Activated CD8-positive, alpha-beta memory T cell treated with anti-CD3 and anti-CD28 coated beads for 1 hour (primary cell): Measurements from ENCODE around the gene IFNG-AS1.

Experiments used
- DNase-seq, 2 donors: peaks; one replicate each; pipeline ENCODE4 v3.0.0-alpha.2; 2020; ENCODE audit warnings: low read depth in 1 of 2; ENCODE audit errors: extremely low read depth in 1 of 2

Gene IFNG-AS1

DNA sequence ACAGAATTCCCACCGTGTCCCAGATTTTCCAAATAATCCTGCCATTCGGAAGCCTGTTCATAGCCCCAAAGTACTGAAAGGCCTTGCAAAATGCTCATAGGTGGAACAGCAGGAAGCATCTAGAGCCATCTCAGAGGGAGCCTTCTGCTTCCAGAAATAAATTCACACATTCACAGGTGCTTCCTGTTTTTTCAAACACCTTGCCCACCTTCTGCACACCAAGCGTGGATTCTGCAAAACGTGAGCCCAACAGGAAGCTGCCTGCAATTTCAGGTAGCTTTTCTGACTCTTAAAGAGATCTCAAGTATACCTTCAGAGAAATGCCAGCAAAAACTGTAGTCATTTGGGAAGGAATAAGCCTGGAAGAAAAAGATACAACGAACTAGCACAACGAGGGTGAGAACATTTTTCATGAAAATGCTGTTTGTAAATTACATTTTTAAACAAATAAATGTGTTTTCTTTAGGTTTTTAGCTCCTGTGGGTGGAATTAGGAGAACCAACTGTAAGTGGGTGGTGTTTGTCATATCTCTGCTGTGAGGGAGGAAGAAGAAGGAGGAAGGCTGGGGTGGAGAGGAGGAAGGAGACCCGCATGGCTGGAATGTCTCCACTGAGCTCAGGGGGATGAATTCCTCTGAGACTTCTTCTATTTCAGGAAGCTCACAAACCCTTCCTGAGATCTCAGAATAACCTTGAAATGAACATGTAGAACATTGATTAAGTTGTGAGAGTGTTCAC is at the start of gene IFNG-AS1:
Gene IFNG-AS1, plus strand, starts transcription at position 264 of the 737 bp plus-strand sequence.
- no peak for DNase-seq

DNA sequence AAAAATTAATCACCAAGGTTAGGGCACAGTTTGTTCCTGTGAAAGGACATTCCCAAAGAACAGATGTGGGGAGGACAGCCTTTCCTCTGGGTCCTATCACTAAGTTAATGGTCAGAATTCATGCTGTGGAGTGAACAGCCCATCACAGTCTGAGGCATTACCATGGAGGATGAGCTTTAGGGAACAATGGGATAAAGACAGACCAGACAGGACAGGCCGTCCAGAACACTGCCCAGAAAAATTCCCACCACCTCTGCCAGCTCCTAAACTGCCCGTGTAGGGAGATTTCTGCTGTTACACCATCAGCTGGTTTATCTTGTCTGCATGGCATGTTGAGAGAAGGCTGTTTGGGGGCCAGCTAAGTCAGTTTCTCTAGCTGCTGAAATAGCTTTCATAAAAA is 49.6 kb upstream of the IFNG-AS1 start:
- DNase-seq, result no peak

DNA sequence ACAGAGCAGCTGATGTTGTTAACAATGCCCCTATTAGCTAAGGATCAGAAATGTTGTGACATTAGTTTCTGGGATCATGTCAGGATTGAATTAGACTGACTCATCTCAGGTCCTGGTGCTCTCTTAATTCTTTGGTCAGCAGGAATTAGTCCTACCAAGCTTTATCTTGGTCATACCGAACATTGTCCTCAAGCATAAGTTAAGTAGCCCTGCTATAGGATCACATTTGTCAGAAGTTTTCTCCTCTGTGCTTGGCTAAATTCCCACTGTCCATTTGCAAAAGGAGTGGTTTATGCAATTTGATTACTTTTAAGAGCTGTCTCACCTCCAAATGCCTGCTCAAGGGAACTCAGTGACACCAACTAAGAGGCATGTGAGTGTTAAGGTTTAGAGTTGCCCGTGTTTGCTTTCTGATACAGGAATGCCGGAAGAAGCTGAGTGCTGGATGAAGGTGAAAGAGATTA is 48.4 kb upstream of the IFNG-AS1 start:
- DNase-seq, result no peak

DNA sequence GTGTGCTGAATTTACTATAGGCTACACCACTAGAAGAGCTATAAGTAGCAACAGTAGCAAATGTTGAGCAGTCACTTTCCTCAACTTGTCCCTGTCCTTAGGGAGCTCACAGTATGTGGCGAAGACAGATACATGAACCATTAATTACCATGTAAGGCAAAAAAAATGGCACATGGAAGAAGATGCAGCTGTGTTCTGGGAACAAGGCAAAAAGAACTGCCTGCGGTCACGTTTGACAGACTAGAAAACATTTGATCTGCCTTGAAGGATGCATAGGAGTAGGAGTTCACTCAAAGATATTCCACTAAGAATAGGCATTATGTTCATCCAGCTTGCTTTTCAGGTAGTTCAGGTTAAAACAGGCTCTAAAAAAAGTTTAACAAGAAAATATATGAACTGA is 46.5 kb upstream of the IFNG-AS1 start:
- DNase-seq, result no peak

DNA sequence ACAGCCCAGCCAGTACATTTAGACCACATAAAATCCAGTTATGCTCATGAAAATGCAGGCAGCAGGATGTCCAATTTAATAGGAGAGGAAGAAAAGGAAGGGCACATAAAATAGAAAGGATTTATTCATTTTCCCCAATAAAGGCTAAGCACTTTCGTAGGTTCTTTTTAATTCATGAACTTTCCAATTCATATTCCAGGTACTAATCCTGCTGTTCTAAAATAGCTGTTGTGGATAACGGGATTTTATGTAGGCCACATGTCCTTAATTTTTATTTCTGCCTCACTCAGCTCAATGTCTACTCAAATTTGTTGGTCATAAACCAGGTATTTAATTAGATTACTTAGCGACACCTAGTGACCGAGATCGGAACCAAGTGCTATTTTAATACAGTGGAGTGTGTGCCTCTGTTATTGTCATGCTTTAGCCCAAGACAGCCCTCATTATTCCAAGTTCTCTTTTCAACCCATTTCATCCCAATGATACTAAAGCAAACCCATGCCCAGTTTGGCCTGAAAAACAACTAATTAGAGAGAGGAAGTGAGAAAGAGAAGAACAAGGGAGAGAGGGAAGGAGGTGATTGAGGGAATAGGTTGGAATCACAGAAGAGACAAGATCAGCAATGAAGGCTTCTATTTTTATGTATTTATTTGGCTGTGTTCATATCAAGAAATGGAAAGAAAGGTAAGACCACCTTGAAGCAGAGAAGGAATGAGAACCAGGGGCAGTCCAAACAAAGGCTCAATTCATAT is 45.9 kb upstream of the IFNG-AS1 start:
- peak in 1 of 2 donors; percentile 25 for DNase-seq

DNA sequence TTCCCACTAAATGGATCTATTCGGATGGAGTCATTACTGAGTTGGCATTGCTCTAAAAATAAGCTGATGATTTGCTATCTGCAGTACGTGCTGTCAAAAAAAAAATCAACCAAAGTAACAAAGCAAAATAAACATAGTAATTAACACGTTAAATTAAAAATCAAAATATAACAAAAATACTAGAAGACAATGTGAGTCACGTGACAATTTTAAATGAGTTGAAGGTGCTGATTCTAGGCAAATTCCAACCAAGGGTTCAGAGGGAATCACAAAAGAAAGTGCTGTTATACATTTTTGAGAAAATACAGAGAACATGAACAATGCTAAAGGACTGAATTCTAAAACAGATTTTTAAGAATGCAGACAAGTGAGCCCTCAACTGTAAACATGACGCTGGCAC is 45.2 kb upstream of the IFNG-AS1 start:
- no peak for DNase-seq

DNA sequence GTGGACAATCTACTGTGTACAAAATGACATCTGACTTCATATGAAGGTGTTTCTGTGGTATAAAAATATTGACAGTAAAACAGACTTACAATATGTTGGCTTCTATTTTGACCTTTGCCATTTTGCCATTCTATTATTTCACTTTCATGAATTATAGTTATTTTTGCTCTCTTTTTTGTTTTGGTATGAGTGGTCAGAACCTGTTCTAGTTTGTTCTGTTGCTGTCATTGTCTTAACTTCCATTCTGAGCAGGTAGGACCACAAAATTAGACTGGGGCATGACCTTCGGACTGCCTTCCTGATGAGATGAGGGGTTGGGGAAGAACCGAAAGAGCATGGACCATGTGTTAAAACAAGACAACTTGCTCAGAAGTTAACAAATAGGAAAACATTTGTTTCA is 36.5 kb upstream of the IFNG-AS1 start:
- DNase-seq, result no peak

DNA sequence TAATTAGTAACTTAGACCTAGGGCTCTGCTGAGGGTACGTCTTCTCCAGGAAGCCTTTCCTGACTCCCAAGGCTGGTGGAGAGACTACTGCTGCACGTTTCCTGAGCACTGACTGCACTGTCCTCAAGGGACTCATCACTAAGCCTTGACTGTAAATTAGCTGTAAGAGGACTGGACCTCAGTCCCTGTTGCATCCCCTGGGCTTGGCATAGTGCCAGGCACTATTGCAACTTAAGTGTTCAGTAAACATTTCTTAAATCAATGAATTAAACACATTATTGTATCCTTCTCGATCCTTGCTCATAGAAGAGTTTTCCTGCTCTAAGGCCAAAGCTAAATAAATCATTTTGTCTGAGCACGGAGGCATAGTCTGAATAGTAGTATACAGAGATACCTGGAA is 31.9 kb upstream of the IFNG-AS1 start:
- no peak for DNase-seq

DNA sequence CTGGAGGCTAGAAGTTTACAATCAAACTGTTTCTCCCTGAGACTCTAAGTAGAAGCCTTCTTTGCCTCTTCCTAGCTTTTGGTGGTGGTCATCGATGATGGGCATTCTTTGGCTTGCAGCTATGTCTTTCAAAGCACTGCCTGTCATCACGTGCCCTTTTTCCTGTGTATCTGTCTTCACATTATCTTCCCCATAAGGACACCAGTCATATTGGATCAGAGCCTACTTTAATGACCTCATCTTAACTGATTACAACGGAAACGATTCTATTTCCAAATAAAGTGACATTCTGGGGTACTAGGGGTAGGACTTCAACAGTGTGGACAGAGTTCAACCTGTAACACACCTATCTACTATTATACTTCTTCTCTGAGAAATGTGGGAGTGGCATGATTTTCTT is 31.1 kb upstream of the IFNG-AS1 start:
- DNase-seq, result no peak

DNA sequence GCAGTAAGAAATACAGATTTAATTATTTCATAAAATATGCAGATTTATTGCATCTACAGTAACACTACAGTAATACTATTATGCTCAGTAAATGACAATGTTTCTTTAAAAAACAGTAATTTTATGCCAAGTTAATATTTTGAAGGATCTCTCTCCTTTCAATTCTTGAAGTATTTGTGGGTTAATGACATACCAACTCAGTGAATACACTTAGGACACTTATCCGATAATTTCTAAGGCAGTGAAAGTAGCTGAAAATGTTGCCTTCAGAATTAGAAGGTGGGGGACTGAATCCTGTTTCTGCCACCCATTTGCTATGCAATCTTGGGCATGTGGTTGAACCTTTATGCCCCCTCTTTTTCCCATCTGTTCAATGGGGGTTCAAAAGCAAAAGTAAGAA is 24.8 kb upstream of the IFNG-AS1 start:
- DNase-seq, result no peak

DNA sequence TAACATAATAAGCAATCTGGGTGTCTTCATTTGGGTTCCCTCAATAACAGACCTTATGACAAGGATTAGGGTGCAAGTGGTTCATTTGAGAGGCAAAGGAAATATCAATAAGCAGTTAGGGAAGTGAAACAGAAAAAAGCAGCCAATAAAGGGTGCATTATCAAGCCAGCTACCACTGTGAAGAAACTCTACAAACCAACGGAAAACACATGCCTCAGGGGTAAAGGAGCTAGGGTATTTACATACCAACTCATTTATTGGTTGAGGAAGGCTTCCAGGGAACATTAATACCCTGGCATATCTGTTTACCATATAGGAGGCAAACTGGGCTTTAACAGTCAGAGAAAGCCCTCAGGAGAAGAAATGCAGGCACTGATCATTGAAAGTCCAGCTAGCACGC is 22.7 kb upstream of the IFNG-AS1 start:
- no peak for DNase-seq

DNA sequence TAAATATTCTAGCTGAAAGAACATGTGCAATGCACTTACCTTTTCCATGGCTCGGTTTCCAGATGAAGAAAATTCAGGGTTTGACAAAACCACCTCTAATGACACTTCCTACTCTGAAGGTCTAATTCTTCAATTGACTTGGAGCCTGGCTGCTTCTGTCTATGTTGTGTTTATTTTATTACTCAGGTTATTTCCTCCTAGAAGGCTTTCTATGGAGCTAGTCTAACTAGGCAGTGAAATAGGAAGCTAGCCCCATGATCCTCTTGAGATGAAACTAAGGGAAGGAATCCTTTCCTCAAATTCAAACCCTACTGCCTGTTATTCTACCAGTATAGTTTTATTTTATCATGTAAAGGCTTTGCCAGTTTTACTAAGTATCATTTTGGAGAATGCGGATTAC is 20.9 kb upstream of the IFNG-AS1 start:
- DNase-seq, result no peak

DNA sequence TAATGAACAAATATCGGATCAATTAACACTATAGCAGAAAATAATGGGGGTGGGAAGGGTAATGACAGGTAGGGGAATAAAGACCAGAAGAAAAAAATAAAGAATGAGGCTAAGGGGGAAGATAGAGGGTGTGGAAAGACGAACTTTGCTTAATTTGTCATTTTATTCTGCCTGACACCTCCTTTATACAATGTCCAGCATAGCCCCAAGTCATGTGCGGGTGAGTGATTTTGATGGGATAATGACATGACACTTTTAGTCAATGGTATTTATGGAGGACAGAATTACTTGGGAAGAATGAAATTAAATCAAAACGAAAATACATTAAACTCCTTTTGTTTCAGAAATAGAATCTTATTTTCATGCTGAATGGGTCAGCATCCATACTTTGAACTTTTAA is 20.5 kb upstream of the IFNG-AS1 start:
- DNase-seq, result no peak

DNA sequence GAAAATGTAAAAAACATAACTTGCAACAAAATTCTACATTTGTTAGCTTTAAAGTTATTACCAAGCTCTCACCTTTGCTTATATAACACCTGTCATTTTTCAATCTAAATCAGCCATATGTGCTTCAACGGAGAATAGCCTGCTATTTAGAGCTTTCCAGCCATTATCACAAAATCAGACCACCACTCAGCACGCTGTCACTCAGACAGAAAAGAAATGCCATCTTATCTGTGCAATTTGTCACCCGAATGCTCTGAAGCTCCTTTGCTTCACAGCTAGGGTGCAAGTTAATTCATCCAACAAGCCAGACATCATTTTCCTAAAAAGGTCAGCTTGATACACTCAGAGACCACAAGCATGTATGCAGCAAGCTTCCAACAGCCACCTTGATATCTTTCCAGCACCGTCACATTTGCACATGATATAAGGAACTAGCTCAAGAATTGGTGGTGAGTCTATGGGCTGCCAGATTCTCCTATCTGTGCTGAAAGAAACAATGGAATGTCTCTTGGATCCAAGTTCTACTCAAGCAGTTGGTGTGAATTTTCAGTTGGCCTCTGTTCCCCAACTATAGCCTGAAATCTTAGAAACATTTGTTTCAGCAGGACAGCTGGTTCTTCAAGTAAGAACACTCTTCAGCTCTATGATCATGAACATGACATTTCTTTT is 20.0 kb upstream of the IFNG-AS1 start:
- no peak for DNase-seq

DNA sequence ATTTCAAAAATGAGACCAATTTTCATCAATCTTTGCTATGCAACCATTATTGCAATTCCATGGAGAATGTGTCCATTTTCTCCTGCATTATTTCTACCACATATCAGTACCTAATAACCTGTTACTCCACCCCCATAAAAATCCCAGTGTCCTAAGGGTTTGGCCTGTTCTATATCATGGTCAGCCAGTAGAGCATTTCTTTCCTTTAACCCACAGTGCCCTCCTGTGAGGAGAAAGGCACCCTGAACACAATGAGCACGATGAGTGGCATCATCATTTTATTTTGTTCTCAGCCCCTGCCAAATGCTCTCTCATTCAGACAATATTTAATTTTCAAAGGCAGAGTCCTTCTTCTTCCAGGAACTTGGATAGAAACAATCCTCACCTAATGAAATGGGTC is 11.6 kb upstream of the IFNG-AS1 start:
- DNase-seq, result no peak

DNA sequence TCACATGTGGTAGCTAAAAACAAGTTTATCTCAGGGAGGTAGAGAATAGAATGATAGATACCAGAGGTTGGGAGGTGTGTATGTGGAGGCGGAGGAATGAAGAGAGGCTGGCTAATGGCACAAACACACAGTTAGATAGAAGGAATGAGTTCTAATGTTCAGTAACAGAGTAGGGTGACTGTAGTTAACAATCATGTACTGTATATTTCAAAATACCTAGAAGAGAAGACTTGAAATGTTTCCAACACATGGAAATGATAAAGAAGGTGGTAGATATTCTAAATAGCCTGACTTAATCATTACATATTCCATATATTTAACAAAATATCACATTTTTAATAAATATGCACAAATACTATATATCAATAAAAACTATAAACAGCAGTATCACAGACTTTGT is 8.9 kb upstream of the IFNG-AS1 start:
- DNase-seq, result no peak

DNA sequence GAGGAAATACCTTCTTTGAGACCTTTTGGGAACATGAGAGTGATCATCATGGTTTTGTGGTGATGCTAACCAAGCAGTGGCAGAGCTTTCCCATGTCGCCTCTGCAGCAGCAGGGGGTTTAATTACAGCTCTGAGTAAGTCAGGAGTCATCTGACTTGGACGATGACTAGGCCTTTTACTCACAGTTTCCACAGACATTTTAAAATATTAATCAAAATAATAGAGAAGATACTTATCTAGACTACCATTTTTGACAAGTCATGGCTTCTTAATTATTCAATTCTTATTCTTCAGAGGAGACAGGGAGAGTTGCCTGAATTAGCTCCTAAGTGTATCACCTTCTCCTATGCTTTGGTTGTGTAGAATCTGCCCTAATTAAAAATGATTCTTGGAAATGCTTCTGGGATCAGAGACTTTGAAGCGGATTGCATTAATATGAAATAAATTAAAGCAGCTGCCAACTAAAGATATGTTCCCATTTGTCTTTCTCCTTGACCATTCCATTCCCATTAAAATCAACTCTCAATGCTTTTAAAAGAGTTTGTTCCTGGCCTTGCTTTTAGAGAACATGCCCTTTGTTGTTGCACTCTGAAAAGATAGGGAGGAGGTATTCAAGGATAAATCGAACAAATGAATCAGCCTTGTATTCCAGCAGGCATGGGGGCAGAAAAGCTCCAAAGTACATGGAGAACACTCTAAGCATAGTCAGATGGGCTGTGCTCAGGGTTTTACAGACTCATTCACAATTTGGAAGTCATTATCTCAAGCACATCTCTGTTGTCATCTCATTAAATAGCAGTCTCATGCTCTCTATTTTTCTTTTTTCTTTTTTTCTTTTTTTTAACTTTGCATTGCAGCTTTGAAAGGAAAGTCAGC is 7.7 kb upstream of the IFNG-AS1 start:
- DNase-seq, result no peak

DNA sequence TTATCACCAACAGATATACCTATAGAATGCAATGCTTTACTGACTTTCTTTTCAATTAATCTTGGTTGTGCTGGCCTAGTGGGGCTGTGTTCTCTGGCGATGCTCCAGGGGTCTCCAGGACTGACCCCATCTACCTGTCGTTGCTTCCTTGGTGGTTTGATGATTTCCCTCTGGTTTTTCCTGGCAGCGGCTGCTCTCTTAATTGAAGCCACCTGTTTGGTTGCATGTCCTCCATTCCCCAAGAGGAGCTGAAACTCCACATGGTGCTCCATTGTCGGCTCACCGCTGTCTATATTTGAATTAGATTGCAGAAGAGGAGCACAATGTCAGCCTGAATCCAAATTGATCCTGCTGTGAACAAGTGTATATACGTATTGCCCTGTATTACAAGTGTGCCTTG is 7.1 kb upstream of the IFNG-AS1 start:
- no peak for DNase-seq

DNA sequence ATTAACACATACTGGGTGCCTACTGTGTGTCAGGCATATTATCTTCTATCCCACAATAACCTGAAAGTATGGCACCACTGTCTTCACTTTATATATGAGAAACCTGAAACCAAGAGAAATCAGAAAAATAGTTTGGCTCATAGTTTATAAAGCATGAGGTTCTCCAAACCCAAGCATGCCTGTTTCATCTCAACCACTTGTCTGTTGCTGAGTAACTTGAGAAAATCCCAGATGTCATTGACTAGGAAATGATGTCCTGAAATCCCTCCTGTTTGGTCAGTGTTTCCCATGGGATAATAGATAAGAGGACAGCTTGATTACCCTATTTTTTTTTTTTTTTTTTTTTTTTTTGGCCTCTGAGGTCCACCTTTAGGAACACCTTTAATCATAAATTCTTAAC is 2.6 kb upstream of the IFNG-AS1 start:
- no peak for DNase-seq

DNA sequence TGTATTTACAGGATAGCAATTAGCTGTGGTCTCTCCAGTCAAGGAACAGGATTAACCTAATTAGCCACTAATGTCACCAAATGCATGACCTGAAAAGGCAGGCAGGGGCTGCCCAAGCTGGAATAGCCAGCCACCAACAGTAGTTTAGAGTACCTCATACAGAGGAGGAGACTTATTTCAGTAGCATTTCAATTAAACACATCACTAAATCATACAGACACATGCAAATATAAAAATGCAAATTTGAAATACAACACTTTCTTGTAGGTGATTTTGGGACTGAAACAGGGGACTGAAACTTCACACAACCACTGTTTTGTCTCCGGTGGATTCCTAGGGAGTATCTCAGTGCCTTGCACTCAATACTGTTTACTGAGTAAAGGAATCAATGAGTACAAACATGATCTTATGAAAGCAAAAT is 636 bp upstream of the IFNG-AS1 start:
- no peak for DNase-seq

DNA sequence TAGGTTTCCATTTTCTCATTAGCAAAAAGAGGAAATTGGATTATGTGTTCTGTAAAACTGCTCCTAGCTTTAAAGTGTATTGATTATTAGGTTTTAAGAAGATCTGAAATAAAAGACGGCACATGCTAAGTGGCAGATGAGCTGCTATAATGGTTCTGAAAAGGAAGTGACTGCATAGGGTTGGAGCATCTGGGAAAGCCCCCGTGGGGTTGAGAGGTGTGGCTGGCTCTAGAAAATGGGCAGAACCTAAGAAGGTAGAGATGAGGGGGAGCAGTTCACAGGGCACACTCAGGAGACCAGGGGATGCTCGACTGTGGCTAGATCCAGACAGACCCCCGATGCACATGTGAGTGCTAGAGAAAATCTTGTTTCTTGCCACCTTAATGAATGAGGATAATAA is 1.9 kb downstream of the IFNG-AS1 start:
- DNase-seq, result no peak
